Pancreas (tissue), 10 donors: ENCODE measurements around the gene SPATA19. TPM values are rescaled to one million over a fixed set of nuclear protein-coding genes. Genes with fewer than 3 reads are reported as not detected.

ENCODE experiments used
- ATAC-seq, 4 donors: fragments of 200-7000 bp; cut with Tn5 transposase; one replicate each; pipeline versions ENCODE4 v1.8.0 to v1.9.1; 2020; ENCODE audit warnings: mild to moderate bottlenecking in 4 of 4, moderate library complexity in 4 of 4
- DNase-seq, 6 donors: peaks; one replicate each; pipeline ENCODE4 v3.0.0-alpha.2; 2020
- FAIRE-seq: peaks from 2 replicates; lab custom pipeline; 2012; peaks lifted over from hg19 to GRCh38; lab: Jason Lieb, UNC
- H3K27ac ChIP-seq, 4 donors: fragments of 200-600 bp; sonication (generic); 1 replicate in 3 of 4; 2 replicates in 1 of 4; pipeline versions ENCODE4 v1.5.0 to v1.8.0; 2020
- H3K27me3 ChIP-seq, 4 donors: fragments of 200-600 bp; one replicate each; pipeline ENCODE4 v1.8.0; 2021
- H3K36me3 ChIP-seq, 3 donors: fragments of 200-600 bp; sonication (generic) in 1 of 3; one replicate each; pipeline versions ENCODE4 v1.5.0 to v1.8.0; 2020 to 2021
- H3K4me1 ChIP-seq, 3 donors: fragments of 200-600 bp; one replicate each; pipeline ENCODE4 v1.8.0; 2021
- H3K4me3 ChIP-seq, 4 donors: fragments of 200-600 bp; sonication (generic) in 2 of 4; one replicate each; pipeline versions ENCODE4 v1.5.0 to v1.8.0; 2020 to 2021
- H3K9me3 ChIP-seq, 4 donors: fragments of 200-600 bp; one replicate each; pipeline ENCODE4 v1.8.0; 2021
- WGBS, 2 donors: extraction: QIAGEN DNeasy Blood & Tissue Kit; methylation state at CpG; one replicate each; pipeline ENCODE4 v1.1.7; 2013; 5-methylcytosine and 5-hydroxymethylcytosine counted together
- intact Hi-C, 3 donors: fragments of 100-400 bp; cut with DNase I; formaldehyde crosslinking; loops; one replicate each; pipeline versions ENCODE4 v1.11.1 to v1.14.2; 2022
- polyA plus RNA-seq, 2 donors: library from polyadenylated mRNA; stranded (reverse); fragments of 200-250 nt; gene quantifications; one replicate each; pipeline ENCODE4 v1.2.3, GENCODE V29; 2013
- total RNA-seq, 6 donors: library from RNA; stranded (reverse); fragmentation: NEBNext Ultra II Directional in 4 of 6; extraction: Animal tissue kit (Norgen Biotek cat#: 25700) in 4 of 6; gene quantifications; one replicate each; pipeline versions ENCODE4 v1.2.1 to v1.2.4, GENCODE V29; 2021 to 2023
- TF ChIP-seq, protein P1 (sequence below), 4 donors: fragments of 200-600 bp; sonication (generic) in 3 of 4; IDR thresholded peaks; one replicate each; pipeline versions ENCODE4 v1.5.0 to v1.8.0; 2021; ENCODE audit warnings: antibody characterized with exemption in 4 of 4
- donor health status: healthy with polysubstance abuse.
- donor health status: DM: no; HTN: no; CAD: no; lungs with moderate emphysema.
- donor health status: DM: no; HTN: no; CAD: no.
- donor health status: control.
- donor health status: control.
- donor health status: Bipolar disorder and iron deficiency.
- donor health status: DM: yes; HTN: yes; CAD: no.
- donor health status: DM: no; HTN: no; CAD: no.
- donor health status: DM: no; HTN: no; CAD: no.
- donor health status: DM: yes; HTN: yes; CAD: no.

The SPATA19 gene
- total and polyA plus RNA-seq, 8 donors: not detected

DNA sequence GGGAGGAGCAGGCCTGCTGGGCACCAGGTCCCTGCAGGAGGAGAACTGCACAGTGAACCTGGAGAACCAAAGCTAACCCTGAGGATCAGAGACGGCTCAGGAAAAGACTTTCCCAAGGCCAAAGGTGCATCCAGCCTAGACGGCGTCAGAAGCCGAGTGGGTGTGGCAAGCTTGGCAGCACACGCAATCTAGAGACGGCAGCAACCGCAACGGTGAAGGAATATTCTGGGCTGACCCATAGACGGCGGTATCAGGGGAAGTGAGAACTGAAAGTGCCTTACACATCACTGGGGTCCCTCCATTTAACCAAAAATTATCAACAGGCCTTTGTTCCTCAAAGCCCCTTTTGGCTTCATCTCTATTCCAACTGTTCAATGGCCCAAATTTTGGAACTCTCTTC, 26.2 kb downstream of the SPATA19 start:
- intact Hi-C loops: no loop called here
- H3K4me3 ChIP-seq: no peak overlapping the region
- 74 to 81% methylated on average over 10 of the region's 10 CpGs for WGBS, 2 donors
- H3K9me3 ChIP-seq: no peaks in the 10 kb centered on the region
- H3K36me3 ChIP-seq: no peaks in the 10 kb centered on the region
- no peak for DNase-seq
- TF ChIP-seq, protein P1, sequence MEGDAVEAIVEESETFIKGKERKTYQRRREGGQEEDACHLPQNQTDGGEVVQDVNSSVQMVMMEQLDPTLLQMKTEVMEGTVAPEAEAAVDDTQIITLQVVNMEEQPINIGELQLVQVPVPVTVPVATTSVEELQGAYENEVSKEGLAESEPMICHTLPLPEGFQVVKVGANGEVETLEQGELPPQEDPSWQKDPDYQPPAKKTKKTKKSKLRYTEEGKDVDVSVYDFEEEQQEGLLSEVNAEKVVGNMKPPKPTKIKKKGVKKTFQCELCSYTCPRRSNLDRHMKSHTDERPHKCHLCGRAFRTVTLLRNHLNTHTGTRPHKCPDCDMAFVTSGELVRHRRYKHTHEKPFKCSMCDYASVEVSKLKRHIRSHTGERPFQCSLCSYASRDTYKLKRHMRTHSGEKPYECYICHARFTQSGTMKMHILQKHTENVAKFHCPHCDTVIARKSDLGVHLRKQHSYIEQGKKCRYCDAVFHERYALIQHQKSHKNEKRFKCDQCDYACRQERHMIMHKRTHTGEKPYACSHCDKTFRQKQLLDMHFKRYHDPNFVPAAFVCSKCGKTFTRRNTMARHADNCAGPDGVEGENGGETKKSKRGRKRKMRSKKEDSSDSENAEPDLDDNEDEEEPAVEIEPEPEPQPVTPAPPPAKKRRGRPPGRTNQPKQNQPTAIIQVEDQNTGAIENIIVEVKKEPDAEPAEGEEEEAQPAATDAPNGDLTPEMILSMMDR (IDR thresholded peaks at IDR 0.05): no peak
- no peak for FAIRE-seq
- H3K27me3 ChIP-seq: no peaks in the 10 kb centered on the region
- no peaks in the 10 kb centered on the region for H3K4me1 ChIP-seq
- H3K27ac ChIP-seq: no peak overlapping the region
- no peak for ATAC-seq

- 69 to 79% methylated on average over 12 of the region's 12 CpGs for WGBS, 2 donors
- H3K9me3 ChIP-seq: no peaks in the 10 kb centered on the region
- no peaks in the 10 kb centered on the region for H3K4me1 ChIP-seq
These were observed 27.0 kb downstream of the SPATA19 start for GRCh38 chr11:133818302-133818701.

GRCh38 chr11:133817449-133817848, 27.9 kb downstream of the SPATA19 start:
- no peak for FAIRE-seq
- TF ChIP-seq, protein P1 (IDR thresholded peaks at IDR 0.05): no peak
- no peak for DNase-seq
- Histone ChIP-seq H3K27ac (no peak overlapping the region), H3K9me3 (no peaks in the 10 kb centered on the region), H3K4me3 (no peak overlapping the region), H3K27me3 (no peaks in the 10 kb centered on the region), H3K4me1 (no peaks in the 10 kb centered on the region), H3K36me3 (no peaks in the 10 kb centered on the region)
- intact Hi-C loops: no loop called here
- no peak for ATAC-seq
- 60 to 68% methylated on average over 7 of the region's 7 CpGs for WGBS, 2 donors

More at GRCh38 chr11:133818302-133818701, 27.0 kb downstream of the SPATA19 start:
- no peak for ATAC-seq
- no peak for DNase-seq
- H3K4me3 ChIP-seq: no peak overlapping the region
- no peak overlapping the region for H3K27ac ChIP-seq
- no peaks in the 10 kb centered on the region for H3K27me3 ChIP-seq
- H3K36me3 ChIP-seq: no peaks in the 10 kb centered on the region
- intact Hi-C loops: no loop called here
- TF ChIP-seq, protein P1 (IDR thresholded peaks at IDR 0.05): no peak
- no peak for FAIRE-seq

DNA sequence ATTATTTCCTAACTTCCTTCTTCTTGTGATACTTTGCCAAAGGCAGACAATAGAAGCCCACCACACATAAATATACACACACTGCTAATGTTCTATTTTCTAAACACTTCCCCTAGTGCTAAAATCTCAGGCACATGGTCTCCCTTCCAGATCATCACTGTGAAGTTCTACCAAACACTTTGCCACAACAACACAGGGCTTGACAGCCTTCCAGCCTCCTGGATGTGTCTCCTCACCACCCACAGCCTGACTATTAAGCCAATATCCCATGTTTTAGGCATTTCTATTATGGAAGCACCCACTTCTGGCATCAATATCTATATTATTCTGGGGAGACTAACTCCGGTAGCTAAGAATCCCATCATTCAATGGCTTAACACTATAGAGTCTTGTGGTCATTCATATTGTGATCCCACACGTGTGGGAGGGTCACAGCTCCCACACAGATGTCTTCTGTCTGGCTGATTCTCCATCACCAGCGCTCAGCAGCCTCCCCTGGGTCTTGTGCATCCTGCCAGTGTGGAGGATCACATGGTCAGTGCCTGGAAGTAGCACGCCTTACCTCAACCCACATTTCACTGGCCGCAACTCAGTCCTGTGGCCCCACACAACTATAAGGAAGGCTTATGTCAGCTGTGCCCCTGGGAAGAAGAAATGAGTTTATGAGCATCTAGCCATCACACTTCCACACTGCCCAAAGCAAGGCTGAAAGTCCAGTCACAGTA, 29.0 kb downstream of the SPATA19 start:
- Histone ChIP-seq H3K4me1 (no peaks in the 10 kb centered on the region), H3K9me3 (no peaks in the 10 kb centered on the region), H3K36me3 (no peaks in the 10 kb centered on the region), H3K4me3 (no peak overlapping the region), H3K27me3 (no peaks in the 10 kb centered on the region), H3K27ac (no peak overlapping the region)
- intact Hi-C loops: no loop called here
- ATAC-seq (no peak), DNase-seq (no peak), FAIRE-seq (no peak)
- TF ChIP-seq, protein P1 (IDR thresholded peaks at IDR 0.05): no peak
- WGBS, 2 donors: 54 to 60% methylated on average over 5 of the region's 5 CpGs

- Histone ChIP-seq H3K36me3 (no peaks in the 10 kb centered on the region), H3K9me3 (no peaks in the 10 kb centered on the region), H3K27me3 (no peaks in the 10 kb centered on the region), H3K4me3 (no peak overlapping the region), H3K4me1 (no peaks in the 10 kb centered on the region), H3K27ac (no peak overlapping the region)
- DNase-seq: peak in 1 of 6 donors; percentile 11
- TF ChIP-seq, protein P1 (IDR thresholded peaks at IDR 0.05): no peak
- no peak for FAIRE-seq
- WGBS, 2 donors: 34 to 48% methylated on average over 5 of the region's 5 CpGs
- peak in 2 of 4 donors; percentile 74 to 84 for ATAC-seq
- intact Hi-C loops: no loop called here
These were observed 29.7 kb downstream of the SPATA19 start for GRCh38 chr11:133815636-133816035.
